Thoracic aorta (tissue), 2 donors: Measurements from ENCODE around the gene ENAH. TPM values are rescaled to one million over a fixed set of nuclear protein-coding genes. Genes with fewer than 3 reads are reported as not detected.

Experiments
- ATAC-seq: fragments of 150-250 bp; one replicate; pipeline ENCODE4 v1.8.0; 2017; ENCODE audit warnings: low read depth; ENCODE audit not compliant: insufficient number of reproducible peaks, low FRiP score
- DNase-seq: peaks from one replicate; pipeline ENCODE4 v3.0.0-alpha.2; 2020; ENCODE audit warnings: low spot score
- H3K27ac ChIP-seq, 2 donors: fragments of 200-600 bp; sonication (generic); 1 replicate in 1 of 2; 2 replicates in 1 of 2; pipeline ENCODE4 v1.5.1; 2016; ENCODE audit warnings: mild to moderate bottlenecking in 2 of 2, moderate library complexity in 2 of 2
- H3K27me3 ChIP-seq: fragments of 200-600 bp; sonication (generic); replicated peaks from 2 replicates; pipeline ENCODE4 v1.6.0; 2016; ENCODE audit warnings: mild to moderate bottlenecking; ENCODE audit not compliant: insufficient read depth
- H3K36me3 ChIP-seq: fragments of 200-600 bp; sonication (generic); one replicate; pipeline ENCODE4 v1.5.1; 2016
- H3K4me1 ChIP-seq, 2 donors: fragments of 200-600 bp; sonication (generic); 1 replicate in 1 of 2; 2 replicates in 1 of 2; pipeline versions ENCODE4 v1.5.1 to v1.6.0; 2016; ENCODE audit warnings: low read depth in 2 of 2, mild to moderate bottlenecking in 1 of 2; ENCODE audit not compliant: control insufficient read depth in 1 of 2
- H3K4me3 ChIP-seq: fragments of 200-600 bp; sonication (generic); 2 replicates; pipeline ENCODE4 v1.5.1; 2016; ENCODE audit warnings: mild to moderate bottlenecking
- H3K9me3 ChIP-seq: fragments of 200-600 bp; sonication (generic); 2 replicates; pipeline ENCODE4 v1.5.1; 2016
- CTCF ChIP-seq: fragments of 200-600 bp; sonication (generic); IDR thresholded peaks from one replicate; pipeline ENCODE4 v1.5.1; 2019; ENCODE audit warnings: antibody characterized with exemption
- total RNA-seq, 2 donors: library from RNA; depleted of rRNA; stranded (reverse); fragments of >200 nt; gene quantifications; one replicate each; pipeline versions ENCODE4 v1.1.0 to v1.2.3, GENCODE V29; 2016

The ENAH gene
- total RNA-seq, 2 donors from 2014 or later: 111 to 119 TPM

- Histone ChIP-seq H3K9me3 (no peaks in the 10 kb centered on the region), H3K27ac (peak overlapping the region; percentile 38 to 62), H3K4me3 (no peak overlapping the region), H3K4me1 (peaks cover 31 to 46% of the 10 kb centered on the region in 2 donors), H3K36me3 (no peaks in the 10 kb centered on the region), H3K27me3 (no peaks in the 10 kb centered on the region)
- DNase-seq: no peak
- no peak for TF ChIP-seq CTCF
- no peak for ATAC-seq
Observed at GRCh38 chr1:225611537-225612223, 41.2 kb downstream of the ENAH start.

DNA sequence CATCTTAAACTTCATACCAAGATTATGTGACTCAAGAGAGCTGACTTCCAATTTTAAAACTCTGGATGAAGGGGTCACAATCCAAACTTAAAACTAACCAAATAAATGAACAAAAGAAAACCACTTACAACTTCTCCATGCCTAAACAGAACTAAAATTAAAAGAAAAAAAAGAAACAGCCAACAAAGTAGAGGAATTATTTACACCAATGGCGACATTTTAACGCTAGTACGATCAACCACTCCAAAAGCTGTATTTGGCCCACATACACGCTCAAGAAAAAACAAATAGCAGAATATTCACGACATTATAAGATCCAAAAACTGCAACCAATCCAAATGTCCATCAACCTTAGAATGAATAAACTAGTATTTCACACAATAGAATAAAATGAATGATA, 42.4 kb downstream of the ENAH start:
- TF ChIP-seq CTCF: no peak
- DNase-seq (no peak), ATAC-seq (no peak)
- H3K36me3 ChIP-seq: no peaks in the 10 kb centered on the region
- H3K27me3 ChIP-seq: no peaks in the 10 kb centered on the region
- no peak overlapping the region for H3K4me3 ChIP-seq
- H3K27ac ChIP-seq: peak overlapping the region in 1 of 2 donors; percentile 37
- H3K4me1 ChIP-seq: peaks cover 38 to 52% of the 10 kb centered on the region in 2 donors
- no peaks in the 10 kb centered on the region for H3K9me3 ChIP-seq

GRCh38 chr1:225608014-225608796, 44.7 kb downstream of the ENAH start:
- TF ChIP-seq CTCF: no peak

GRCh38 chr1:225607355-225607754, 45.6 kb downstream of the ENAH start:
- H3K4me1 ChIP-seq: peaks cover 57 to 75% of the 10 kb centered on the region in 2 donors
- DNase-seq (no peak), ATAC-seq (no peak)
- H3K27ac ChIP-seq: peak overlapping the region; percentile 37 to 54
- H3K36me3 ChIP-seq: no peaks in the 10 kb centered on the region
- H3K27me3 ChIP-seq: no peaks in the 10 kb centered on the region
- H3K4me3 ChIP-seq: no peak overlapping the region
- no peaks in the 10 kb centered on the region for H3K9me3 ChIP-seq
- TF ChIP-seq CTCF: no peak

More at GRCh38 chr1:225608014-225608796, 44.7 kb downstream of the ENAH start:
- H3K4me3 ChIP-seq: peak overlapping the region; percentile 7
- peak overlapping the region; percentile 37 to 54 for H3K27ac ChIP-seq
- ATAC-seq (no peak), DNase-seq (no peak)
- no peaks in the 10 kb centered on the region for H3K27me3 ChIP-seq
- H3K4me1 ChIP-seq: peaks cover 48 to 75% of the 10 kb centered on the region in 2 donors
- H3K9me3 ChIP-seq: no peaks in the 10 kb centered on the region
- H3K36me3 ChIP-seq: no peaks in the 10 kb centered on the region

DNA sequence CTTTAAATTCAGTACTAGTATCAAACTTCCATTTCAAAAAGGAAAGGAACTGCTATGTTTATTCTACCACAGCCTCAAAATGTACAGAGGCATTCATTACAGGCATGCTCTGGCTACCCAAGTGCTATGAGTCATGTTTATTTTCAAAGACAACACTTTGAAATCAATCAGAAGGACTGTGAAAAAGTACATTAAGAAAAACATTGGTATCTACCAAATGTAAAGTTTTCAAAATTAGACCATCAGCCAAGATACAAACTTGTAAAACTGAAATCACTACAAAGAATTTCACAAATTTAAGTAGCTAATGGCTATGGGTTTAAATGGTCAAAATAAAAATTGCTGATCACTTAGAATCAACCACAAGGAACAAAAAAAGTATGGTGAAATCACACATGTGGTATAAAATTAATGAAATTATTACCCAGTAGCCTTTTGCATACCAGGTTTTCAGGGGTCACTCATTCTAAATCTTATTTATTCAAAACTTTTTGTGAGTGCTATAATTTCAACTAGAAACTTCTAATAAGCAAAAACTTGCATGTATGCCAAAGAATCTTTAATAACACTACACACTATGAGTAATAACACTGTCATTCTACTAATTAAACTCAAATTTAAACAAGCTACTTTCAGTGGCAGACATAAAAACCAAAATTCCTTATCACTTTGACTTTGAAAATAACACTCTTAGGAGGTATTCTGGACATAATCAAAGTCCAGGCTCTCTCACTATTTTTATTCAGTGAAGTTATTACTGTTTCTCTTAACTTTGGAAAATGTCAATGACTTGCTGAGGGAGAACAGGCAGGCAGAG, 49.2 kb downstream of the ENAH start:
- DNase-seq (no peak), ATAC-seq (no peak)
- no peaks in the 10 kb centered on the region for H3K27me3 ChIP-seq
- H3K4me3 ChIP-seq: no peak overlapping the region
- no peaks in the 10 kb centered on the region for H3K9me3 ChIP-seq
- H3K4me1 ChIP-seq: peaks cover 56 to 74% of the 10 kb centered on the region in 2 donors
- peak overlapping the region in 1 of 2 donors; percentile 2 for H3K27ac ChIP-seq
- H3K36me3 ChIP-seq: no peaks in the 10 kb centered on the region
- TF ChIP-seq CTCF: no peak
